NCI-H1105 (cell line): ENCODE data around the gene NSUN2.

Experiments used
- DNase-seq: peaks from one replicate; lab custom pipeline; 2025; lab: John Stamatoyannopoulos, UW

Gene NSUN2

DNA sequence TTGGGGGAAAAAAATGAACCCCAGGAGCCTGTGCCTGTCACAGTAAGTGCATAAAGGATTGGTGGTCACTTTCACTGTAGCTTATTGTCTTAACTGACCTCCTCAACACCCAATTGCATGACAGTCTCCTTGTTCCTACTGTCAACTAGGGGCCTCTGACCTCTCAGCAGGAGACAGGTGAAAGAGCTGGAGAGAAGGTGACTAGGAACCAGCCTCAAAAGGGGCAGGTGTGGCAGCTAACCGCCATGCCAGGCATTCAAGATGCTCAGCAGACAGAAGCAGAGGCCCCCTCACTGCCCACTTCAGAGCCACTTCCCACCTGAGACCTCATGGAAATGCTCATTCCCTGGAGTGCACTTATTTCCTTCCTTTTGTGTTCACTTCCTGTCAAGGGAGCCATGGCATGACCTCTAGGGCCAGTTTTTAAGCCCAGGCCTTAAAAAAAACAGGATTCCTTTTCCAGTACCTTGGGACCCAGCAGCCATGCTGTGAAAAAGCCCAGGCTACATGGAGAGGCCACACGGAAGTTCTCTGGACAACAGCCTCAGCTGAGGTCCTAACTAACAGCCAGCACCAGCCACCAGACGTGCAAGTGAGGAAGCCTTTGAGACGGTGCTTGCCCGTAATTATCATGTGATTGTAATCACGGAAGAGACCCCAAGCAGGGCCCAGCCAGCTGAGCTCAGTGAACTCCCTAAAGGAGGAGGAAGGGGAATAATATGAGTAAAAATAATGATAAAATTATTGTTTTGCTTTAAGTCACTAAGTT, 74.9 kb downstream of the NSUN2 start:
- DNase-seq = no peak

DNA sequence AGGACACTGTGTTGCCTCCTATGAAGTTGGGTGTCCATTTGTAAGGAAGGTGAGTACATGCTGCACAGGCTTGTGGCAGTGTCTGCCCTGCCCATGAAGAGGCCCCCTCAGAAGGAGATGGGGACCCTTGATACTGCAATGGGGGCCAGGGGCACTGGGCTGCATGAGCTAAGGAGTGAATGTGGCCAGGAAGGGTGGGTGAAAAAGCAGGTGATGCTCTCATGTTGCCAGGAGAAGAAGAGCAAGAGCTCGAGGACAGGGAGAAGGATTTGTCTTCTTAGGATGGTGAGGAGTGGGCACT, 76.1 kb downstream of the NSUN2 start:
- no peak for DNase-seq

DNA sequence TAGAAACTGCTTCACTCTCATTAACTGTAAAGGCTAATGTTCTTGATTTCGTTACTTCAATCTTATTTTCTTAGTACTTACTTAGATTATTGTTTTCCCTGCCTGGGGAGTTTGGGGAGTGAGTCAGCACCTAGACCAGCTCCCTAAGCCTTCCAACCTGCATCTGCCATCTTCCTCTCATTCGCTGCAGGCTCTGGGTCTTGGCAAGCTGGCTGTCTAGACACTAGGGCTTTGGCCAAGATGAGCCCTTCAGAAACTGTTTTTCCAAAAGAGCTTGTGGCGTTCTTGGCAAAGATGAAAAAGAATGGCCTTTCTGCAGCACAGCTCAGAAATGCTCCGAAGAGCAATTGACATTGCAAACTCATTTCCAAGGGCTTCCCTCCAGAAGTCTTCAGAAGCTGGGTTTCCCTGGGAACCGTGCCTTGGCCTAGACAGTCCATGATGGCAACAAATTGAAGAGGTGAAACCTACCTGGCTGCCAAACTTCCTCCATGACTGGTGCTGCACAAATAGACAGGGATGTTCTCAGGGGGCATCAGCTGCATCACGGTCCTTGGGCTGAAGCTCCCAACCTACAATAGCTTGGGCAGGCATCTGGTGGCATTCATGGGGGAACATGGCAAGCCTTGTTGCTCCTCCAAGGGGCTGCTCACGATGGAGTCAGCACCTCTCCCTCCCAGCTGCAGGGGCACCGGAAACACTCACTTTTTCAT, 76.6 kb downstream of the NSUN2 start:
- no peak for DNase-seq

DNA sequence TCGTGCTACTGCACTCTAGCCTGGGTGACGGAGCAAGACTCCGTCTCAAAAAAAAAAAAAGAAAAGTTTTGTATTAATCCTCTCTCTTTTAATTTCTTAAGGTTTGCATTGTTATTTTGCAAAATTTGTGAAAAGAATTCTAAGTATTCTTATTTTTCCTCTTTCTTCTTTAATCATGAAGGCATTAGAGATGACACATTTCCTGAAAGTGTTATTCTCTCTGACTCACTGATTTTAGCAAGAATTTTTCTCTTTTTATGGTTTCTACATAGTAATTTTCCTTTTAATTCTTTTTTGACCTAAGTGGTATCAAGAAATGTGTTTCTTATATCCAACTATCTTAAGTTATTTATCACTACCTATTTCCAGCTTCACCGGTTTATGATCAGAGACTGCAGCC, 78.0 kb downstream of the NSUN2 start:
- no peak for DNase-seq

DNA sequence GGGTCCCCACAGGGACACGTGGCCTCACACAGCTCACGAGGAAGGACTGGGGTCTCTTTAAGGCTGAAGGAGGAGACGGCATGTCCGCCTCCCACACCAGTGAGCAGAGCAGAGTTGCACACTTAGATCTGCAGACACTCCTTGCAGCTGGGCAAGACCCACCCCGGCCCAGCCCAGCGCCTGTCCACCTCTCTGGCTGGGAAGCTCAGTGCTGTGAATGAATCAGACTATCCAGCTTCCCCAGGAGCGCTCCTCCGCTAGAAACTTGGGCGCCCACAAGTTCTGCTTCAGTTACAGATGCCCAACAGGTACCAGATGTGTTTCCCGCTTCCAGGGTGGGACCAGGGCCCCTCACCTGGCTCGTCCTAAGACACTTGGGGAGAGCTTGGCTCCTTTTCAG, 78.9 kb downstream of the NSUN2 start:
- DNase-seq = no peak

DNA sequence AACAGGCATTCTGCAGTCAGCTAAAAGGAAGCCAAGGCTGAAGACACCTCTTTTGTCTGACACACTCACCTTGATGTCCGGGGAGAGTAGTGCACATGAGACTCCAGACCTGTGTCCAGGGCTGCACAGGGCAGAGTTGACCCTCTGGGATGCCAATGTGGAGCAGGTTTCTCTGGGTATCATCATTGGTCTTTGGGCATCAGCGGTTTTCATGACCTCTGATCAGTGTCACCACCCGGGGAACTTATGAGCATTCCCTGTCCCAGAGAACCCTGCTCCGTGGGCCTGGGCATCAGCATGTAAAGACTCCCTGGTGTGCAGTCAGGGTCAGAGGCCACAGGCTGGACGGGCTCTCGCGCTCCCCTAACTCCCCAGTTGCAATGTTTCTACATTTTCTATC, 80.2 kb downstream of the NSUN2 start:
- DNase-seq = no peak

DNA sequence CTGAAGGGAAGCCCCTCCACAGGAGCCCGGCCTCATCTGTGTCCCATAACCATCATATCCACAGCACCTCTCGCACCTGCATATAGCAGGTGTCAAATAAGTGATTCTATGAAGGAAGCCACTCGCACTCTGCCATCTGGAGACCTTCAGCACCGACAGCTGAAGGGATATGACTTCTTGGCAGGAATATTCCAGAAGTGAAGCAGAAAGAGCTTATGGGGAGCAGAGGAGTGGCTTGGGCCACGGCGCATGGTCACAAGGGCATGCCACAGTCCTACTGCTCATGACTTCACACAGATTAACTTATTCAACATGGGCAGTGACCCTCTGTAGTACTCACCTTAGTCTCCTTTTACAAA, 80.9 kb downstream of the NSUN2 start:
- DNase-seq = no peak

DNA sequence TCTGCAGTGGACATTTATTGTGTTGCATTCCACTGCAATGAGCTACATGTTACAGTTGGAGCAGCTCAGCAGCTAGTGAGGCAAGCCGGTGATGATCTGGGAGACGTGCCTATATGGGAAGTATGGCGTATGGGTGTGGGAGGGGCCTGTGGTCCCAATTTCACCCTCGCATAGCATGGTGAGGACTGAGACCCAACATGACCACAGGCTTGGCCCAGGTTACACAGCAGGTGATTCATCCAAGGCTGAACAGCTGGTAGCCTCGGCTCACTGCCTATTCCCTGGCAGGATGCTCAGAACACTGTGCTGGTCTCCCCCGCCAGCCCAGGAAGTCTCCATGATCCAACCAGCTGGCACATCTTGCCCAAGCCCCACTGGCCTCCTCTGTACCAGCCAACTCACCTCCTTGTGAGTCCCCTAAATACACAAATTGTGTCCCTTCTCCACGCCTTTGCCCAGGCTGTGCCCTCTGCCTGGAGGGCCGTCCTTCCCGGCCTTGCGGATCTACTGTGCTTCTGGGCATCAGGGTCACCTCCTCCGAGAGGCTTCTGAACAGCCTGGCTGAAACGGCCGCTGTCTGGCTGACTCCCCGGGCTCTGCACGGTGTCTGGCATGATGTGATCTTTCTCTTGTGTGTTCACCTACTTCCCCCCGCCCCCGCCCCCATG, 81.4 kb downstream of the NSUN2 start:
- no peak for DNase-seq

DNA sequence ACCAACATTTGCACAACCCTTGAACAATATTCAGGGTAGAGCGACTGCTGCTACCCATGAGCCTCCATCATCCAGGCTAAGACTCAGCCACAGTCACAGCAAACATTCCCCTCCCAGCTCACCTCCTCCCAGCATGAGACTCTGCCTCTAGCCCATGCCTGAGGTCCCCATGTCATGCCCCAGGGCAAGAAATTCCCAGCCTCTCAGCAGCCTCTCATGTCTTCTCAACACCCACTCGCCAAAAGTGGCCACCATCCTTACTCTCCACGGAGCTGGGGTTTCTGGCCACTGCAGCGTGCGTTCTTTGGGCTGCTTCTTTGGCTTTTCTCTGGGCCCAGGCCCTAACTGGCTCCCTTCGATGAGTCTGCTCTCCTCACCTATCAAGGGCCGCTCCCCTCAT, 82.2 kb downstream of the NSUN2 start:
- DNase-seq = no peak
